GM12878 (cell line): ENCODE measurements around the gene PCDHGA1. TPM values are rescaled to one million over a fixed set of nuclear protein-coding genes. Genes with fewer than 3 reads are reported as not detected.

Experiments
- ATAC-seq: fragments of 200-7000 bp; cut with Tn5 transposase; 3 replicates; pipeline ENCODE4 v1.9.1; 2020; ENCODE audit warnings: mild to moderate bottlenecking, moderate library complexity
- BruUV-seq: library from RNA; stranded (reverse); fragments of 400-500 nt; replicated peaks from 2 replicates; lab custom pipeline; 2021; lab: Mats Ljungman, UMichigan
- CTCF ChIA-PET: fragments of 300-600 bp; sonication (Branson Sonifier 250); formaldehyde crosslinking; extraction: SDS; loops from one replicate; lab custom pipeline; 2021; ENCODE audit warnings: inconsistent platforms; lab: Yijun Ruan, JAX
- POLR2A ChIA-PET: fragments of 350-600 bp; formaldehyde crosslinking; extraction: SDS; loops from one replicate; lab custom pipeline; 2021; ENCODE audit warnings: inconsistent platforms; lab: Charles Lee
- RAD21 ChIA-PET: fragments of 300-600 bp; sonication (Branson Sonifier 250); formaldehyde crosslinking; loops from one replicate; lab custom pipeline; 2023; ENCODE audit warnings: antibody characterized with exemption; ENCODE audit not compliant: unreplicated experiment; lab: Charles Lee
- SMC1A ChIA-PET: fragments of 300-600 bp; sonication (Branson Sonifier 250); formaldehyde crosslinking; loops from one replicate; lab custom pipeline; 2023; ENCODE audit not compliant: unreplicated experiment, uncharacterized antibody; lab: Charles Lee
- DNase-seq: peaks from one replicate; pipeline ENCODE4 v3.0.0-alpha.2; 2011; ENCODE audit warnings: low read depth, low spot score
- FAIRE-seq: peaks from 3 replicates; lab custom pipeline; 2011; peaks lifted over from hg19 to GRCh38; lab: Jason Lieb, UNC
- H2AFZ ChIP-seq: 2 replicates; pipeline ENCODE4 v1.6.0; 2011; ENCODE audit warnings: low read depth, low read length, control low read depth; ENCODE audit not compliant: control insufficient read depth
- H3K27ac ChIP-seq: 2 replicates; pipeline ENCODE4 v1.5.1; 2011; ENCODE audit warnings: control low read depth; ENCODE audit not compliant: control insufficient read depth, insufficient read depth
- H3K27me3 ChIP-seq, 2 experiments: replicated peaks in 1 of 2; 2 replicates each; pipeline versions ENCODE4 v1.6.0 to v1.6.1; 2011; ENCODE audit warnings: low read length in 1 of 2; ENCODE audit not compliant: control insufficient read depth in 2 of 2, insufficient read depth in 2 of 2
- H3K36me3 ChIP-seq, 2 experiments: 2 replicates each; pipeline ENCODE4 v1.5.1; 2011; ENCODE audit warnings: low read length in 1 of 2; ENCODE audit not compliant: control insufficient read depth in 2 of 2, insufficient read depth in 2 of 2
- H3K4me1 ChIP-seq: 2 replicates; pipeline ENCODE4 v1.6.1; 2011; ENCODE audit warnings: mild to moderate bottlenecking, low read length, moderate library complexity, mixed read lengths; ENCODE audit not compliant: control insufficient read depth, insufficient read depth
- H3K4me2 ChIP-seq: 2 replicates; pipeline ENCODE4 v1.6.0; 2011; ENCODE audit warnings: control low read depth; ENCODE audit not compliant: control insufficient read depth, insufficient read depth
- H3K4me3 ChIP-seq: fragments of 200-600 bp; sonication (generic); 2 replicates; pipeline ENCODE4 v1.5.1; 2016
- H3K79me2 ChIP-seq: 2 replicates; pipeline ENCODE4 v1.6.0; 2011; ENCODE audit warnings: low read length; ENCODE audit not compliant: control insufficient read depth, insufficient read depth
- H3K9ac ChIP-seq: 2 replicates; pipeline ENCODE4 v1.8.0; 2011; ENCODE audit warnings: low read length, control low read depth, mixed read lengths; ENCODE audit not compliant: control insufficient read depth, insufficient read depth
- H3K9me3 ChIP-seq: replicated peaks from 3 replicates; pipeline ENCODE4 v1.5.1; 2011; ENCODE audit warnings: mild to moderate bottlenecking, low read length; ENCODE audit not compliant: control insufficient read depth, insufficient read depth
- H4K20me1 ChIP-seq: 2 replicates; pipeline ENCODE4 v1.6.0; 2011; ENCODE audit not compliant: control insufficient read depth, insufficient read depth
- BHLHE40 ChIP-seq, 2 experiments: fragments of 450-650 bp in 1 of 2; IDR thresholded peaks; 2 replicates each; pipeline ENCODE4 v1.6.1; 2011 to 2017; ENCODE audit warnings: low read depth in 2 of 2, borderline replicate concordance in 1 of 2, improper control_type of control experiment in 1 of 2, low read length in 1 of 2, mild to moderate bottlenecking in 1 of 2
- CHD4 ChIP-seq: fragments of 200-600 bp; sonication (generic); IDR thresholded peaks from 2 replicates; pipeline ENCODE4 v1.6.1; 2016; ENCODE audit warnings: mild to moderate bottlenecking
- EZH2 ChIP-seq: IDR thresholded peaks from 2 replicates; pipeline ENCODE4 v1.6.1; 2012; ENCODE audit warnings: low read depth, mild to moderate bottlenecking, control low read depth, inconsistent platforms, low read length, borderline replicate concordance; ENCODE audit not compliant: control insufficient read depth
- NFXL1 ChIP-seq: fragments of 450-650 bp; IDR thresholded peaks from 2 replicates; pipeline ENCODE4 v1.6.1; 2017; ENCODE audit warnings: antibody characterized with exemption, mild to moderate bottlenecking, borderline replicate concordance
- PAX8 ChIP-seq: fragments of 450-650 bp; IDR thresholded peaks from 2 replicates; pipeline ENCODE4 v1.6.1; 2017; ENCODE audit warnings: mild to moderate bottlenecking, moderate library complexity
- RB1 ChIP-seq: fragments of 450-650 bp; formaldehyde crosslinking; IDR thresholded peaks from 2 replicates; pipeline ENCODE4 v1.6.1; 2017; ENCODE audit warnings: mild to moderate bottlenecking, borderline replicate concordance
- RCOR1 ChIP-seq: conservative IDR thresholded peaks from 2 replicates; pipeline ENCODE4 v1.6.1; 2012; ENCODE audit warnings: low read depth, low read length, improper control_type of control experiment
- SMAD1 ChIP-seq: fragments of 450-650 bp; IDR thresholded peaks from 2 replicates; pipeline ENCODE4 v1.6.1; 2018; ENCODE audit warnings: mild to moderate bottlenecking, low read depth; ENCODE audit not compliant: partially characterized antibody
- SMAD5 ChIP-seq: IDR thresholded peaks from 2 replicates; pipeline ENCODE4 v1.6.1; 2016; ENCODE audit warnings: antibody characterized with exemption, low read depth
- SREBF1 ChIP-seq: IDR thresholded peaks from 2 replicates; pipeline ENCODE4 v1.6.1; 2012; ENCODE audit warnings: mild to moderate bottlenecking, low read length
- ZNF207 ChIP-seq: fragments of 450-650 bp; IDR thresholded peaks from 2 replicates; pipeline ENCODE4 v1.6.1; 2014; ENCODE audit warnings: antibody characterized with exemption, mild to moderate bottlenecking, borderline replicate concordance
- ZNF384 ChIP-seq: IDR thresholded peaks from 2 replicates; pipeline ENCODE4 v1.6.1; 2012; ENCODE audit warnings: low read depth, mild to moderate bottlenecking, low read length, improper control_type of control experiment, borderline replicate concordance
- WGBS: methylation state at CpG from one replicate; pipeline ENCODE4 v1.1.6; 2016; ENCODE audit warnings: low lambda C conversion rate; ENCODE audit not compliant: insufficient replicate concordance, insufficient coverage; ENCODE audit errors: missing lambda C conversion rate; 5-methylcytosine and 5-hydroxymethylcytosine counted together
- in situ Hi-C: fragments of 300-500 bp; cut with MboI; formaldehyde crosslinking; loops from 9 replicates; pipeline ENCODE4 v1.14.3; 2018; ENCODE audit warnings: mixed read lengths
- intact Hi-C: fragments of 100-400 bp; cut with micrococcal nuclease; formaldehyde crosslinking; loops from one replicate; pipeline ENCODE4 v1.14.2; 2022; ENCODE audit not compliant: unreplicated experiment
- polyA plus RNA-seq, 11 experiments: library from polyadenylated mRNA; depleted of rRNA in 4 of 11; unstranded in 6 of 11; stranded (reverse) in 5 of 11; fragments of >200 nt; fragmentation: Nextera tagmentation in 4 of 11; fragmentation: Illumina TruSeq in 1 of 11; extraction: Ambion mirVana in 4 of 11; extraction: Trizol in 1 of 11; gene quantifications; 1 replicate in 1 of 11; 2 replicates in 10 of 11; pipeline versions ENCODE4 v1.2.1 to v1.2.3, GENCODE V29; 2011 to 2016; ENCODE audit warnings: inconsistent platforms in 2 of 11, missing spikeins in 2 of 11, low read depth in 1 of 11
- total RNA-seq, 4 experiments: library from RNA; depleted of rRNA in 3 of 4; stranded (reverse); fragments of >200 nt in 3 of 4; fragmentation: Illumina TruSeq in 1 of 4; extraction: Trizol in 1 of 4; gene quantifications; 2 replicates each; pipeline versions ENCODE4 v1.2.1 to v1.2.3, GENCODE V29; 2013 to 2021
- TF ChIP-seq, protein P1 (sequence below): fragments of 450-650 bp; IDR thresholded peaks from 2 replicates; pipeline ENCODE4 v1.6.1; 2017; ENCODE audit warnings: mild to moderate bottlenecking, moderate library complexity
- TF ChIP-seq, protein P2 (sequence below), 3 experiments: IDR thresholded peaks in 2 of 3; conservative IDR thresholded peaks in 1 of 3; 2 replicates each; pipeline ENCODE4 v1.5.1; 2011; ENCODE audit warnings: low read depth in 3 of 3, low read length in 3 of 3, mild to moderate bottlenecking in 3 of 3, control low read depth in 2 of 3, moderate library complexity in 2 of 3, inconsistent platforms in 1 of 3, mixed read lengths in 1 of 3; ENCODE audit not compliant: control insufficient read depth in 2 of 3, insufficient read depth in 1 of 3; ENCODE audit errors: extremely low read depth in 1 of 3
- TF ChIP-seq, protein P3 (sequence below): IDR thresholded peaks from 2 replicates; pipeline ENCODE4 v1.6.1; 2012; ENCODE audit warnings: mild to moderate bottlenecking, low read depth, low read length

Gene PCDHGA1
- total and polyA plus RNA-seq, 10 of the 15 experiments (the other 5 are each of a cell fraction or from before 2014, with no cell fraction given), result 0.02 to 0.51 (median 0.19) TPM; not detected in 3

DNA sequence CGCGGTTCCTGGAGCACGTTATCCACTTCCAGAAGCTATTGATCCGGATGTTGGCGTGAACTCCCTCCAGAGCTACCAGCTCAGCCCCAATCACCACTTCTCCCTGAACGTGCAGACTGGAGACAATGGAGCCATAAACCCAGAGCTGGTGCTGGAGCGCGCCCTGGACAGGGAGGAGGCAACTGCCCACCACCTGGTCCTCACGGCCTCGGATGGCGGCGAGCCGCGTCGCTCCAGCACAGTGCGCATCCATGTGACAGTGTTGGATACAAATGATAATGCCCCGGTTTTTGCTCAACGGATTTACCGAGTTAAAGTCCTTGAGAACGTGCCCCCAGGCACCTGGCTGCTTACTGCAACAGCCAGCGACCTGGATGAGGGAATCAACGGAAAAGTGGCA, 73.1 kb downstream of the PCDHGA1 start:
- Histone ChIP-seq H3K4me1 (no peaks in the 10 kb centered on the region), H3K79me2 (no peaks in the 10 kb centered on the region), H3K9me3 (peaks cover 21% of the 10 kb centered on the region), H3K36me3 (no peaks in the 10 kb centered on the region), H3K27ac (no peak overlapping the region), H4K20me1 (no peaks in the 10 kb centered on the region), H3K4me2 (no peak overlapping the region), H3K4me3 (no peak overlapping the region), H3K9ac (no peak overlapping the region), H2AFZ (no peak overlapping the region), H3K27me3 (no peaks in the 10 kb centered on the region)
- DNase-seq (no peak), ATAC-seq (no peak), FAIRE-seq (no peak)
- ChIA-PET SMC1A (interaction anchor here (0.7 to 1.4 kb wide), 2 partner anchors 9 to 33 kb away, joined by 3 to 4 read pairs; partner anchors contain the start of genes PCDHGA10 and PCDHGB3), POLR2A (no interaction called here), RAD21 (no interaction called here), CTCF (interaction anchor here (0.6 to 1.7 kb wide), 6 partner anchors 9 to 736 kb away, joined by 3 to 8 read pairs (median 3); partner anchors contain the start of genes PCDHGA10 and PCDHGA12)
- 74% methylated on average over 22 of the region's 22 CpGs for WGBS
- intact Hi-C loops, result no loop called here
- in situ Hi-C loops, result no loop called here
- BruUV-seq, result no TSS peak
- no peak for TF ChIP-seq BHLHE40 (IDR thresholded peaks at IDR 0.05; ENCODE audit: borderline replicate concordance in 1 of 2, low read depth in 2 of 2, low read length in 1 of 2)
- TF ChIP-seq NFXL1, result no peak
- TF ChIP-seq SMAD1, result no peak
- TF ChIP-seq ZNF207, result no peak
- TF ChIP-seq, protein P1, sequence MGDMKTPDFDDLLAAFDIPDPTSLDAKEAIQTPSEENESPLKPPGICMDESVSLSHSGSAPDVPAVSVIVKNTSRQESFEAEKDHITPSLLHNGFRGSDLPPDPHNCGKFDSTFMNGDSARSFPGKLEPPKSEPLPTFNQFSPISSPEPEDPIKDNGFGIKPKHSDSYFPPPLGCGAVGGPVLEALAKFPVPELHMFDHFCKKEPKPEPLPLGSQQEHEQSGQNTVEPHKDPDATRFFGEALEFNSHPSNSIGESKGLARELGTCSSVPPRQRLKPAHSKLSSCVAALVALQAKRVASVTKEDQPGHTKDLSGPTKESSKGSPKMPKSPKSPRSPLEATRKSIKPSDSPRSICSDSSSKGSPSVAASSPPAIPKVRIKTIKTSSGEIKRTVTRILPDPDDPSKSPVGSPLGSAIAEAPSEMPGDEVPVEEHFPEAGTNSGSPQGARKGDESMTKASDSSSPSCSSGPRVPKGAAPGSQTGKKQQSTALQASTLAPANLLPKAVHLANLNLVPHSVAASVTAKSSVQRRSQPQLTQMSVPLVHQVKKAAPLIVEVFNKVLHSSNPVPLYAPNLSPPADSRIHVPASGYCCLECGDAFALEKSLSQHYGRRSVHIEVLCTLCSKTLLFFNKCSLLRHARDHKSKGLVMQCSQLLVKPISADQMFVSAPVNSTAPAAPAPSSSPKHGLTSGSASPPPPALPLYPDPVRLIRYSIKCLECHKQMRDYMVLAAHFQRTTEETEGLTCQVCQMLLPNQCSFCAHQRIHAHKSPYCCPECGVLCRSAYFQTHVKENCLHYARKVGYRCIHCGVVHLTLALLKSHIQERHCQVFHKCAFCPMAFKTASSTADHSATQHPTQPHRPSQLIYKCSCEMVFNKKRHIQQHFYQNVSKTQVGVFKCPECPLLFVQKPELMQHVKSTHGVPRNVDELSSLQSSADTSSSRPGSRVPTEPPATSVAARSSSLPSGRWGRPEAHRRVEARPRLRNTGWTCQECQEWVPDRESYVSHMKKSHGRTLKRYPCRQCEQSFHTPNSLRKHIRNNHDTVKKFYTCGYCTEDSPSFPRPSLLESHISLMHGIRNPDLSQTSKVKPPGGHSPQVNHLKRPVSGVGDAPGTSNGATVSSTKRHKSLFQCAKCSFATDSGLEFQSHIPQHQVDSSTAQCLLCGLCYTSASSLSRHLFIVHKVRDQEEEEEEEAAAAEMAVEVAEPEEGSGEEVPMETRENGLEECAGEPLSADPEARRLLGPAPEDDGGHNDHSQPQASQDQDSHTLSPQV, result no peak
- TF ChIP-seq EZH2, result no peak
- no peak for TF ChIP-seq ZNF384
- TF ChIP-seq RB1, result no peak
- TF ChIP-seq CHD4, result no peak
- TF ChIP-seq, protein P2, sequence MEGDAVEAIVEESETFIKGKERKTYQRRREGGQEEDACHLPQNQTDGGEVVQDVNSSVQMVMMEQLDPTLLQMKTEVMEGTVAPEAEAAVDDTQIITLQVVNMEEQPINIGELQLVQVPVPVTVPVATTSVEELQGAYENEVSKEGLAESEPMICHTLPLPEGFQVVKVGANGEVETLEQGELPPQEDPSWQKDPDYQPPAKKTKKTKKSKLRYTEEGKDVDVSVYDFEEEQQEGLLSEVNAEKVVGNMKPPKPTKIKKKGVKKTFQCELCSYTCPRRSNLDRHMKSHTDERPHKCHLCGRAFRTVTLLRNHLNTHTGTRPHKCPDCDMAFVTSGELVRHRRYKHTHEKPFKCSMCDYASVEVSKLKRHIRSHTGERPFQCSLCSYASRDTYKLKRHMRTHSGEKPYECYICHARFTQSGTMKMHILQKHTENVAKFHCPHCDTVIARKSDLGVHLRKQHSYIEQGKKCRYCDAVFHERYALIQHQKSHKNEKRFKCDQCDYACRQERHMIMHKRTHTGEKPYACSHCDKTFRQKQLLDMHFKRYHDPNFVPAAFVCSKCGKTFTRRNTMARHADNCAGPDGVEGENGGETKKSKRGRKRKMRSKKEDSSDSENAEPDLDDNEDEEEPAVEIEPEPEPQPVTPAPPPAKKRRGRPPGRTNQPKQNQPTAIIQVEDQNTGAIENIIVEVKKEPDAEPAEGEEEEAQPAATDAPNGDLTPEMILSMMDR (IDR thresholded peaks at IDR 0.05 in 2 of 3, conservative IDR thresholded peaks at IDR 0.05 in 1 of 3; ENCODE audit: control insufficient read depth in 2 of 3, extremely low read depth in 1 of 3, insufficient read depth in 1 of 3, low read depth in 3 of 3, low read length in 3 of 3), result no peak
- TF ChIP-seq SMAD5, result no peak
- no peak for TF ChIP-seq PAX8
- TF ChIP-seq RCOR1, result no peak
- TF ChIP-seq, protein P3, sequence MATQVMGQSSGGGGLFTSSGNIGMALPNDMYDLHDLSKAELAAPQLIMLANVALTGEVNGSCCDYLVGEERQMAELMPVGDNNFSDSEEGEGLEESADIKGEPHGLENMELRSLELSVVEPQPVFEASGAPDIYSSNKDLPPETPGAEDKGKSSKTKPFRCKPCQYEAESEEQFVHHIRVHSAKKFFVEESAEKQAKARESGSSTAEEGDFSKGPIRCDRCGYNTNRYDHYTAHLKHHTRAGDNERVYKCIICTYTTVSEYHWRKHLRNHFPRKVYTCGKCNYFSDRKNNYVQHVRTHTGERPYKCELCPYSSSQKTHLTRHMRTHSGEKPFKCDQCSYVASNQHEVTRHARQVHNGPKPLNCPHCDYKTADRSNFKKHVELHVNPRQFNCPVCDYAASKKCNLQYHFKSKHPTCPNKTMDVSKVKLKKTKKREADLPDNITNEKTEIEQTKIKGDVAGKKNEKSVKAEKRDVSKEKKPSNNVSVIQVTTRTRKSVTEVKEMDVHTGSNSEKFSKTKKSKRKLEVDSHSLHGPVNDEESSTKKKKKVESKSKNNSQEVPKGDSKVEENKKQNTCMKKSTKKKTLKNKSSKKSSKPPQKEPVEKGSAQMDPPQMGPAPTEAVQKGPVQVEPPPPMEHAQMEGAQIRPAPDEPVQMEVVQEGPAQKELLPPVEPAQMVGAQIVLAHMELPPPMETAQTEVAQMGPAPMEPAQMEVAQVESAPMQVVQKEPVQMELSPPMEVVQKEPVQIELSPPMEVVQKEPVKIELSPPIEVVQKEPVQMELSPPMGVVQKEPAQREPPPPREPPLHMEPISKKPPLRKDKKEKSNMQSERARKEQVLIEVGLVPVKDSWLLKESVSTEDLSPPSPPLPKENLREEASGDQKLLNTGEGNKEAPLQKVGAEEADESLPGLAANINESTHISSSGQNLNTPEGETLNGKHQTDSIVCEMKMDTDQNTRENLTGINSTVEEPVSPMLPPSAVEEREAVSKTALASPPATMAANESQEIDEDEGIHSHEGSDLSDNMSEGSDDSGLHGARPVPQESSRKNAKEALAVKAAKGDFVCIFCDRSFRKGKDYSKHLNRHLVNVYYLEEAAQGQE, result no peak
- no peak for TF ChIP-seq SREBF1
